GM12874 (cell line): ENCODE data around the gene SIN3A.

Experiments
- CTCF ChIP-seq: IDR thresholded peaks from 2 replicates; pipeline ENCODE4 v1.5.1; 2011; ENCODE audit warnings: low read depth, mild to moderate bottlenecking, control low read depth, low read length, moderate library complexity; ENCODE audit not compliant: insufficient read depth

Gene SIN3A

DNA sequence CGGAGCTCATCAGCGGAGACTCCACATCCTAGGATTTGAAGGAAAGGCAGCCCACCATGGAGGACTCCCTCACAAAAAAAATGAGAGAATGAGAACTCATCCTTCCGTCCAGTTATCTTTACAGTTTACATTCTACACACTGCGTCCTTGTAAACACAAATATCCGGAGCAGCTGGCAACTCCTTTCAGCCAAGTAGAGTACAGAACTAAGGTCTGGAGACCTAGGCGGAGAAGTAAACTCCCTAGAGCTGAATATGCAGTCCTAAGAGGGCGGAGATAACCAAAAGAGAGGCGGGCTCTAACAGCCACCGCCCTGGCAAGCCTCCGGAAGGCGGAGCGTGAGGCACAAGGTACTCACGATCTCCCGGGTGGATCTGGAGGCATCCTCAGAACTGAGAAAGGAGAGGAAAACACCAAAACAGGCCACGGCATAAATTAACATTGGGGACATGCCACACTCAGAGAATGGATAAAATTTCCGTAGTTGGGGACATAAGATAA, 924 bp upstream of the SIN3A start:
- no peak for TF ChIP-seq CTCF

- TF ChIP-seq CTCF: no peak
Observed at GRCh38 chr15:75451202-75451673, 252 bp downstream of the SIN3A start.

- TF ChIP-seq CTCF: no peak
Observed at GRCh38 chr15:75450307-75451201, 936 bp downstream of the SIN3A start.

DNA sequence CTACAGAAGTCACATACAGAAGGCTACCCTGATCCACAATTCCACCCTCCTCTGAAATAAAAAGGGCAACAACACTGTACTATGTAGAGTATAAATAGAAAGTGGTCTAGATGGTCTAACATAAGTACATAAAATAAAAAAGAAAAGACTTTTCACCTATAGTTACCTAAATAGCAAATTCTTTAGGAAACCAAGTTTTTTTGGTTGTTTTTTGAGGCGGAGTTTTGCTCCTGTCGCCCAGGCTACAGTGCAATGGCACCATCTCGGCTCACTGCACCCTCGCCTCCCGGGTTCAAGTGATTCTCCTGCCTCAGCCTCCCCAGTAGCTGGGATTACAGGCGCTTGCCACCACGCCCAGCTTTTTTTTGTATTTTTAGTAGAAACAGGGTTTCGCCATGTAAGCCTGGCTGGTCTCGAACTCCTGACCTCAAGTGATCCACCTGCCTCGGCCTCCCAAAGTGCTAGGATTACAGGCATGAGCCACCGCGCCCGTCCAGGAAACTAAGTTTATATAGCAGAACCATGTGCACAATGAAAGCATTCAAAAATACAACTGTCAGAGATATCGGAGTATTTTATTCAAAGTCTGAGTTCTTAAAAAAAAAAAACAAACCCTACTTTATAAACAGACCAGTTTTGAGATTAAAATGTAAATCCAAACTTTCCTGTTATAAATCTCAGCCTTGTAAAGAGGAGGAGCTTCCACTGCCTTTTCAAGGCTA, 1.7 kb downstream of the SIN3A start:
- no peak for TF ChIP-seq CTCF

DNA sequence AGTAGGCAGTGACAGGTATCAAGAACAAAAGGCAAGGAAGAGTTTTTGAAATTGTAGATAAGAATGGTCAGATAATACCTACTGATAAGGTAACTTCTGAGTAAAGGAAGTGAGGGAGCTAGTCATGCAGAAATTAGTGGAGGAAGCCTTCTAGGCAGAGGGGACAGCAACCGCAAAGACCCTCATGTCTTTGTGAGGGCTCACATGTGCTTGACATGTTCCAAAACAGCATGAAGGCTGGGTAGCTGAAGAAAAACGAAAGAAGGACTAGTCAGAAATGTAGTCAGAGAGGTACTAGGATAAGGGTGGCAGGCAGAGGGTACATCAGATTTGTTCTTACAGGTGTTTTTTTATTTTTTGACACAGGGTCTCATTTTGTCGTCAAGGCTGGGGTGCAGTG, 5.3 kb downstream of the SIN3A start:
- no peak for TF ChIP-seq CTCF

DNA sequence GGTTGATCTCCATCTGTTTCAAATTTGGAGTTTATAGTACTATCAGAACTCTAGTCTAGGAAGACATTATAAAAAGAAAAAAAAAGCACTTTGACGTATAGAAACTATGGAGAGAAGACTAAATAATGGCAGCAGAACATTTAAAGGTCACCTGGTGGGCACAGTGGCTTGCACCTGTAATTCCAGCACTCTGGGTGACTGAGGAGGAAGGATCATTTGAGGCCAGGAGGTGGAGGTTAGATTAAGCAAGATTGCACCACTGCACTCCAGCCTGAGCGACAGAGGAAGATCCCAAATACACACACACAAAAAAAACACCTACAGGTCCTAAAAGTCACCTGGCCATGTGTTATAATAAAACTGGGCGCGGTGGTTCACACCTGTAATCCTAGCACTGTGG, 13.8 kb downstream of the SIN3A start:
- TF ChIP-seq CTCF: no peak

DNA sequence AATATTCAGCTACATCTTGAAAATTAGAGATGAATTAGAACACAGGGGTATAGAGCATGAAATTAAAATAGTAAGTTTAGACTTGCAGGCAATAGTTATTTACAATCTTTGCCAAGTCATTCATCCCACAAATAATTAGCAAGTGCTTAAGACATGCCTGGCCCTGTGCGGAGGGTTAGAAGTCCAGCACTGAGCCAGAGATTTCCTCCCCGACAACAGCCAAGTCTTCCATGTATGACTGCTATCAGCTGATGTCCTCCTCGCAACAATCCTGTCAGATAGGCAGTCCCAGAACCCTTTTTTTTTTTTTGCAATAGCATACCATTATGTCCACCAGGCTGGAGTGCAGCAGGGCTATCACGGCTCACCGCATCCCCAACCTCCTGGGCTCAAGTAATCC, 14.6 kb downstream of the SIN3A start:
- TF ChIP-seq CTCF: no peak
